ENCODE measurements around the gene KMT2B.

The KMT2B gene

GRCh38 chr19:35731779-35732405, 14.1 kb downstream of the KMT2B start:
- no peak for TF ChIP-seq CEBPB (IDR thresholded peaks at IDR 0.05)
- TF ChIP-seq MAX (IDR thresholded peaks at IDR 0.05): no peak
- TF ChIP-seq CREB1 (IDR thresholded peaks at IDR 0.05; ENCODE audit: low read depth): no peak
- TF ChIP-seq NFIC (IDR thresholded peaks at IDR 0.05): no peak
- no peak for TF ChIP-seq TCF12 (IDR thresholded peaks at IDR 0.05; ENCODE audit: low read depth)
- TF ChIP-seq RAD21 (IDR thresholded peaks at IDR 0.05; ENCODE audit: low read depth): no peak
- no peak for TF ChIP-seq EGR1 (IDR thresholded peaks at IDR 0.05)
- no peak for TF ChIP-seq REST (IDR thresholded peaks at IDR 0.05; ENCODE audit: low read depth)
- no peak for TF ChIP-seq YY1 (IDR thresholded peaks at IDR 0.05; ENCODE audit: low read depth)
- no peak for TF ChIP-seq USF1 (IDR thresholded peaks at IDR 0.05)
- TF ChIP-seq FOXM1 (IDR thresholded peaks at IDR 0.05; ENCODE audit: borderline replicate concordance, low read depth): no peak
- no peak for TF ChIP-seq TEAD4 (IDR thresholded peaks at IDR 0.05)
- no peak for TF ChIP-seq EP300 (IDR thresholded peaks at IDR 0.05; ENCODE audit: borderline replicate concordance)
- no peak for TF ChIP-seq TAF1 (IDR thresholded peaks at IDR 0.05; ENCODE audit: low read depth)
- TF ChIP-seq ZBTB7A (IDR thresholded peaks at IDR 0.05; ENCODE audit: low read depth): no peak

GRCh38 chr19:35732540-35733179, 14.9 kb downstream of the KMT2B start:
- TF ChIP-seq USF1 (IDR thresholded peaks at IDR 0.05) (no peak), RAD21 (IDR thresholded peaks at IDR 0.05; ENCODE audit: low read depth) (no peak), NFIC (IDR thresholded peaks at IDR 0.05) (no peak), YY1 (IDR thresholded peaks at IDR 0.05; ENCODE audit: low read depth) (no peak), TAF1 (IDR thresholded peaks at IDR 0.05; ENCODE audit: low read depth) (no peak), CREB1 (IDR thresholded peaks at IDR 0.05; ENCODE audit: low read depth) (no peak), TCF12 (IDR thresholded peaks at IDR 0.05; ENCODE audit: low read depth) (no peak), REST (IDR thresholded peaks at IDR 0.05; ENCODE audit: low read depth) (no peak)

GRCh38 chr19:35733180-35734125, 15.7 kb downstream of the KMT2B start:
- TF ChIP-seq YY1 (IDR thresholded peaks at IDR 0.05; ENCODE audit: low read depth): no peak
- no peak for TF ChIP-seq TEAD4 (IDR thresholded peaks at IDR 0.05)
- no peak for TF ChIP-seq TCF12 (IDR thresholded peaks at IDR 0.05; ENCODE audit: low read depth)
- TF ChIP-seq TAF1 (IDR thresholded peaks at IDR 0.05; ENCODE audit: low read depth): no peak
- TF ChIP-seq USF1 (IDR thresholded peaks at IDR 0.05): no peak
- no peak for TF ChIP-seq EGR1 (IDR thresholded peaks at IDR 0.05)
- no peak for TF ChIP-seq REST (IDR thresholded peaks at IDR 0.05; ENCODE audit: low read depth)
- TF ChIP-seq MAX (IDR thresholded peaks at IDR 0.05): no peak
- no peak for TF ChIP-seq CEBPB (IDR thresholded peaks at IDR 0.05)
- TF ChIP-seq EP300 (IDR thresholded peaks at IDR 0.05; ENCODE audit: borderline replicate concordance): no peak
- TF ChIP-seq CREB1 (IDR thresholded peaks at IDR 0.05; ENCODE audit: low read depth): no peak
- no peak for TF ChIP-seq FOXM1 (IDR thresholded peaks at IDR 0.05; ENCODE audit: borderline replicate concordance, low read depth)
- no peak for TF ChIP-seq ZBTB7A (IDR thresholded peaks at IDR 0.05; ENCODE audit: low read depth)
- no peak for TF ChIP-seq RAD21 (IDR thresholded peaks at IDR 0.05; ENCODE audit: low read depth)
